ENCODE data around the gene PTBP1.
"Not testable (repeated sequence)": the region's sequence is repeated elsewhere in the genome, so short reads cannot be mapped to it uniquely, and the experiment has no call there.

The PTBP1 gene

GRCh38 chr19:812049-812746, 14.9 kb downstream of the PTBP1 start:
- no peak for FAIRE-seq

- FAIRE-seq = no peak
Observed at GRCh38 chr19:812747-813218, 15.5 kb downstream of the PTBP1 start.

- FAIRE-seq = no peak
Observed at GRCh38 chr19:813219-814151, 16.2 kb downstream of the PTBP1 start.

- FAIRE-seq = no peak
Observed at GRCh38 chr19:814152-815078, 17.2 kb downstream of the PTBP1 start.

GRCh38 chr19:815079-815774, 18.0 kb downstream of the PTBP1 start:
- FAIRE-seq = no peak

- no peak for FAIRE-seq
Observed at GRCh38 chr19:815775-816499, 18.7 kb downstream of the PTBP1 start.

- FAIRE-seq = no peak
Observed at GRCh38 chr19:816500-816857, 19.2 kb downstream of the PTBP1 start.

GRCh38 chr19:820212-820611, 23.0 kb downstream of the PTBP1 start:
- FAIRE-seq = not testable (repeated sequence)

GRCh38 chr19:821231-821824, 24.1 kb downstream of the PTBP1 start:
- no peak for FAIRE-seq

- no peak for FAIRE-seq
Observed at GRCh38 chr19:821825-822503, 24.7 kb downstream of the PTBP1 start, which contains the start of gene PLPPR3. TSS of gene PLPPR3 (minus strand) at chr19:821955. CDS start at chr19:821559, 396 bp downstream.

- no peak for FAIRE-seq
Observed at GRCh38 chr19:823565-824121, 26.4 kb downstream of the PTBP1 start.

GRCh38 chr19:824885-825284, 27.6 kb downstream of the PTBP1 start:
- no peak for FAIRE-seq

GRCh38 chr19:825897-826644, 28.8 kb downstream of the PTBP1 start:
- FAIRE-seq = no peak

- no peak for FAIRE-seq
Observed at GRCh38 chr19:827314-827709, 30.1 kb downstream of the PTBP1 start.

GRCh38 chr19:827710-828321, 30.6 kb downstream of the PTBP1 start, which contains the start of gene AZU1:
TSS of gene AZU1 (plus strand) at chr19:827837. CDS start at chr19:827847, 10 bp downstream.
- FAIRE-seq = no peak

GRCh38 chr19:829129-829758, 32.0 kb downstream of the PTBP1 start:
- no peak for FAIRE-seq

GRCh38 chr19:831407-832369, 34.4 kb downstream of the PTBP1 start:
- FAIRE-seq = no peak

All from colon (tissue), 2 donors.